Mononuclear cell (primary cell): ENCODE data around the gene MPHOSPH10. TPM values are rescaled to one million over a fixed set of nuclear protein-coding genes. Genes with fewer than 3 reads are reported as not detected.
"Not testable (repeated sequence)": the region's sequence is repeated elsewhere in the genome, so short reads cannot be mapped to it uniquely, and the experiment has no call there.

Source experiments
- H3K27me3 ChIP-seq: 2 replicates; pipeline ENCODE4 v1.6.0; 2011; ENCODE audit warnings: low read length, control low read depth; ENCODE audit not compliant: insufficient read depth
- H3K4me1 ChIP-seq: 2 replicates; pipeline ENCODE4 v1.5.1; 2011; ENCODE audit warnings: mild to moderate bottlenecking, low read length, control low read depth; ENCODE audit not compliant: insufficient read depth
- H3K4me3 ChIP-seq: 2 replicates; pipeline ENCODE4 v1.5.1; 2011; ENCODE audit warnings: mild to moderate bottlenecking, low read length, moderate library complexity
- H3K9me3 ChIP-seq: 2 replicates; pipeline ENCODE4 v1.5.1; 2011; ENCODE audit warnings: low read depth, mild to moderate bottlenecking, control low read depth, low read length
- total RNA-seq: library from RNA; depleted of rRNA; stranded (reverse); fragments of >200 nt; gene quantifications from one replicate; pipeline ENCODE4 v1.2.3, GENCODE V29; 2012

MPHOSPH10 gene
- total RNA-seq, 1 donor: 21.1 TPM

DNA sequence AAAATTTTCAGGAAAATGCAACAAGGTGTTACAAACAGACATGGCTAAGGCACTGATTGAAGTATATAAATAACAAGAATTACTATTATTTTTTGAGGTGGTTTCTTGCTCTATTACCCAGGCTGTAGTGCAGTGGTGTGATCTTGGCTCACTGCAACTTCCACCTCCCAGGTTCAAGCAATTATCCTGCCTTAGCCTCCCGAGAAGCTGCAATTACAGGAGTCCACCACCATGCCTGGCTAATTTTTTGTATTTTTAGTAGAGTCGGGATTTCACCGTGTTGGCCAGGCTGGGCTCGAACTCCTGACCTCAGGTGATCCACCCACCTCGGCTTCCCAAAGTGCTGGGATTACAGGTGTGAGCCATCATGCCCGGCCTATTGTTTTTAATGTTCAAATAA lies 24.0 kb upstream of the MPHOSPH10 start:
- not testable (repeated sequence) for H3K9me3 ChIP-seq, H3K4me3 ChIP-seq, H3K4me1 ChIP-seq, H3K27me3 ChIP-seq

- Histone ChIP-seq H3K9me3 (no peaks in the 10 kb centered on the region), H3K27me3 (no peaks in the 10 kb centered on the region), H3K4me3 (no peak overlapping the region), H3K4me1 (no peaks in the 10 kb centered on the region)
These were observed 22.3 kb upstream of the MPHOSPH10 start for GRCh38 chr2:71108091-71108490.

- Histone ChIP-seq H3K9me3 (no peaks in the 10 kb centered on the region), H3K27me3 (no peaks in the 10 kb centered on the region), H3K4me3 (no peak overlapping the region), H3K4me1 (no peaks in the 10 kb centered on the region)
These were observed 16.6 kb upstream of the MPHOSPH10 start for GRCh38 chr2:71113843-71114242.

GRCh38 chr2:71117063-71117462 lies 13.4 kb upstream of the MPHOSPH10 start:
- H3K27me3 ChIP-seq: no peaks in the 10 kb centered on the region
- H3K4me1 ChIP-seq: no peaks in the 10 kb centered on the region
- no peaks in the 10 kb centered on the region for H3K9me3 ChIP-seq
- no peak overlapping the region for H3K4me3 ChIP-seq

GRCh38 chr2:71120195-71120594 lies 10.2 kb upstream of the MPHOSPH10 start:
- no peaks in the 10 kb centered on the region for H3K9me3 ChIP-seq
- no peak overlapping the region for H3K4me3 ChIP-seq

DNA sequence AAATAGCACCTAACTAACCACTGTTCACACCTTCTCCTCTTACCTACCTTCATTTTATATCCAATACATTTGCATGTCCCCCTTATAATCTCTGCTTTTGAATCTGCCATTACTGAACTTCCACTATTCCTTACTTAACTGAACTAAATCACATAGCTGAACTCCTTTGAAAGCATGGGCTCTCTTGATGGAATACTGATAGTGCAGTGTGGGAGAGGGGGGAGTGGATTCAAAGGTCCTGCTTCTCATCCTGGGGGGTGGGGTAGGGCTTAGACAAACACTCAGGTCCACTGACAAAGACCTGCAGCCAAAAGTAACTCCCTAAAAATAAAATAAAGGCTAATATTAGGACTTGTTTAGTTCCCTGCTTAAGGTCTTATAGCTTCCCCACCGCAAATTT lies 9.0 kb upstream of the MPHOSPH10 start:
- Histone ChIP-seq H3K9me3 (no peaks in the 10 kb centered on the region), H3K4me1 (no peaks in the 10 kb centered on the region), H3K27me3 (no peaks in the 10 kb centered on the region), H3K4me3 (no peak overlapping the region)

More at GRCh38 chr2:71120195-71120594, 10.2 kb upstream of the MPHOSPH10 start:
- no peaks in the 10 kb centered on the region for H3K27me3 ChIP-seq
- H3K4me1 ChIP-seq: no peaks in the 10 kb centered on the region

DNA sequence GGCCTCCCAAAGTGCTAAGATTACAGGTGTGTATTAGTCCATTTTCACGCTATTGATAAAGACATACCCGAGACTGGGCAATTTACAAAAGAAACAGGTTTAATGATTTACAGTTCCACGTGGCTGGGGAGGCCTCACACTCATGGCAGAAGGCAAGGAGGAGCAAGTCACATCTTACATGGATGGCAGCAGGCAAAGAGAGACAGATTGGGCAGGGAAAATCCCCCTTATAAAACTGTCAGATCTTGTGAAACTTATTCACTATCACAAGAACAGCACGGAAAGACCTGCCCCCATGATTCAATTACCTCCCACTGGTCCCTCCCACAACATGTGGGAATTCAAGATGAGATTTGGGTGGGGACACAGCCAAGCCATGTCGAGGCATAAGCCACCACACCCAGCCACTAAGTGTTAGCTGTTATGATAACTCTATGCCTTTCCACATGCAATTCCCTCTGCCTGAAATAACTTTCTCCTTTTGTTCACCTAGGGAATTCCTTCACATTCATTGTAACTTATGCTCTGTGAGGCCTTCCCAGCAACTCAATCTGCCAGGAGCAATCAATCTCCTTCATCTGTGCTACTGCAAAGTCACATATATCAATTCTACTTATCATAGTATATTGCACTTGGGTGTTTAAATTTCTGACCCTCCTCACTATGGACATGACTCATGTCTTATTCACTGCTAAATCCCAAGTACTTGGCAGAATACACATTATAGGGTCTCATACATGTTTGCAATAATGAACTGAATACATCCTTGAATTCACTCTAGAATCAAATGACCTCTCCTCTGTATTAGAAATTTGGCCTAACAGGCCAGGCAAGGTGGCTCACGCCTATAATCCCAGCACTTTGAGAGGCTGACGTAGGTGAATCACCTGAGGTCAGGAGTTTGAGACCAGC lies 7.8 kb upstream of the MPHOSPH10 start:
- no peaks in the 10 kb centered on the region for H3K27me3 ChIP-seq
- no peaks in the 10 kb centered on the region for H3K9me3 ChIP-seq
- H3K4me1 ChIP-seq: no peaks in the 10 kb centered on the region
- no peak overlapping the region for H3K4me3 ChIP-seq

DNA sequence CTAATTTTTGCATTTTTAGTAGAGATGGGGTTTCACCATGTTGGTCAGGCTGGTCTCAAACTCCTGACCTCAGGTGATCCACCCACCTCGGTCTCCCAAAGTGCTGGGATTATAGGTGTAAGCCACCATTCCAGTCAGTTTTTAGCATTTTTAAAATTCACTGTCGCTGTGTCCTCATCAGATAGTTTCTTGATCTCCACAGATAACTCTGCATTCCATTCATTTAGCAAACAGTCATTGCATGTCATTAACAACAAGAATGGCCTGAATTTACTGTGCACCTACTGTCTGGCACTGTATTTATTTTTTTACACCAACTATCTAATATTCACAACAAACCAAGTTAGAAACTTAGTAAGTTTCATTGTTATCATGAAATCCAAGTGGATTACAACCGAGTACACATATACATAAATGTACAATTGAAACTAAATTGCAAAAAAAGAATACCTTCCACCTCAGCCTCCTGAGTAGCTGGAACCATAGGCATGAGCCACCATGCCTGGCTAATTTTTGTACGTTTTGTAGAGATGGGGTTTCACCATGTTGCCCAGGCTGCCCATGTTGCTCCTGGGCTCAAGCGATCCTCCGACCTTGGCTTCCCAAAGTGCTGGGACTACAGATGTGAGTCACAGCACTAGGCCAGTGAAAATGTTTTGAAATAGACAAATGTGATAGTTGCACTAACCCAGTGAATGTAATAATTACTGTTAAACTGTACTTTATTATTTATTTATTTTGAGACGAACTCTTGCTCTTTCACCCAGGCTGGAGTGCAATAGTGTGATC lies 4.7 kb upstream of the MPHOSPH10 start:
- Histone ChIP-seq H3K27me3 (no peaks in the 10 kb centered on the region), H3K4me3 (no peak overlapping the region), H3K4me1 (peaks cover 16% of the 10 kb centered on the region), H3K9me3 (no peaks in the 10 kb centered on the region)

GRCh38 chr2:71126957-71127356 lies 3.5 kb upstream of the MPHOSPH10 start:
- Histone ChIP-seq H3K27me3 (no peaks in the 10 kb centered on the region), H3K4me1 (peaks cover 28% of the 10 kb centered on the region), H3K9me3 (no peaks in the 10 kb centered on the region), H3K4me3 (no peak overlapping the region)

- Histone ChIP-seq H3K4me3 (peak overlapping the region; percentile 89), H3K27me3 (no peaks in the 10 kb centered on the region), H3K4me1 (peaks cover 33% of the 10 kb centered on the region), H3K9me3 (no peaks in the 10 kb centered on the region)
These were observed 1.1 kb upstream of the MPHOSPH10 start for GRCh38 chr2:71129114-71129901.

- no peaks in the 10 kb centered on the region for H3K9me3 ChIP-seq
These were observed 607 bp upstream of the MPHOSPH10 start for GRCh38 chr2:71129902-71130151.

DNA sequence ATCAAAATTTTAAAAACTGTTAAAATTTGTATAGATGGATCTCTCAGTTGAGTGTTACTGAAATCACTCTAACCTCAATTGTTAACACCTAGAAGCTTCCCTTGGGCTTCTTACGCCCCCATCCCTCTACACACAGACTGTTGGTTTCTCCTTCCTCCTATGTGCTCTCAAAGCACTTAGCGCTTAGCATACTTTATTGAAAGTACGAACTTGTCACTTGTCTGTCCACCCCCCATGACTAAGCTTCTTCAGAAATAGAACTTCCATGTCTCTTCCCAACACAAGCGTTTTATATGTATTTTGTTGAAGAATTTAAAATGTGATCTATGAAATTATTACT lies 441 bp downstream of the MPHOSPH10 start:
- H3K27me3 ChIP-seq: no peaks in the 10 kb centered on the region
- peaks cover 33% of the 10 kb centered on the region for H3K4me1 ChIP-seq
- no peaks in the 10 kb centered on the region for H3K9me3 ChIP-seq
- peak overlapping the region; percentile 89 for H3K4me3 ChIP-seq

More at GRCh38 chr2:71129902-71130151, 607 bp upstream of the MPHOSPH10 start:
- H3K4me1 ChIP-seq: peaks cover 33% of the 10 kb centered on the region
- no peaks in the 10 kb centered on the region for H3K27me3 ChIP-seq
- H3K4me3 ChIP-seq: peak overlapping the region; percentile 89

DNA sequence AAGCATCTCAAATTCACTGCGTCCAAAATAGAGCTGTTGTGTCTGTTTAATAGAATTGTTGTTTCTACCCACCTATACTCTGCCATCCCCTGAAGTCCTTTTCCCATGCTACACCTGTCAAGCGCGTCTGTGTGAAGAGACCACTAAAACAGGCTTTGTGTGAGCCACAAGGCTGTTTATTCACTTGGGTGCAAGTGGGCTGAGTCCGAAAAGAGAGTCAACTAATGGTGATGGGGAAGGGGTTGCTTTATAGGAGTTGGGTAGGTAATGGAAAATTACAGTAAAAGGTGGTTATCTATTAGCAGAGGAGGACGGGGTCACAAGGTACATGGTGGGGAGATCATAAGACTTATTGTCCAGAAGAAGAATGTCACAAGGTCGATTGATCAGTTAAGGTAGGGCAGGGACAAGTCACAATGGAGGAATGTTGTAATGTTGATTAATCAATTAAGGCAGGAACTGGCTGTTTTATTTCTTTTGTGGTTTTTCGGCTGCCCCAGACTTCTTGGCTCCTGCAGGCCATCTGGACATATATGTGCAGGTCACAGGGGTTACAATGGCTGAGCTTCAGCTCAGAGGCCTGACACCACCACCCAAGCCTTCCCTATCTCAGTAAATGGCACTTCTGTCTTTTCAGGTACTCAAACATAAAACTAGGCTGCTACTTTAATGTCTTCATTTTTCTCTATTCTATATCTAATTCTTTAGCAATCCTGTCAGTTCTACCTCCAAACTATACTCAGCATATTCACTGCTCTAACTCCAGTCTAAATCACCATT lies 1.1 kb downstream of the MPHOSPH10 start:
- not testable (repeated sequence) for H3K9me3 ChIP-seq, H3K27me3 ChIP-seq
- Histone ChIP-seq H3K4me1 (peaks cover 33% of the 10 kb centered on the region), H3K4me3 (peak overlapping the region; percentile 89)

- Histone ChIP-seq H3K4me1 (peaks cover 28% of the 10 kb centered on the region), H3K9me3 (no peaks in the 10 kb centered on the region), H3K27me3 (no peaks in the 10 kb centered on the region), H3K4me3 (no peak overlapping the region)
These were observed 3.2 kb downstream of the MPHOSPH10 start for GRCh38 chr2:71133603-71134002.
